HUDEP-2 (cell line): ENCODE measurements around the gene DDX5.

Experiments used
- DNase-seq, 76 experiments: peaks; one replicate each; lab custom pipeline; 2025; ENCODE audit not compliant: unreplicated experiment in 76 of 76; lab: John Stamatoyannopoulos, UW

The DDX5 gene

GRCh38 chr17:64506201-64506575 is at the start of gene DDX5:
DDX5 (minus strand) TSS chr17:64506289; CDS start chr17:64506119, 170 bp downstream.
- DNase-seq, result peak in 75 of 76 experiments; percentile 34 to 100 (median 97)

GRCh38 chr17:64555281-64555680 is 49.2 kb upstream of the DDX5 start:
- no peak for DNase-seq

DNA sequence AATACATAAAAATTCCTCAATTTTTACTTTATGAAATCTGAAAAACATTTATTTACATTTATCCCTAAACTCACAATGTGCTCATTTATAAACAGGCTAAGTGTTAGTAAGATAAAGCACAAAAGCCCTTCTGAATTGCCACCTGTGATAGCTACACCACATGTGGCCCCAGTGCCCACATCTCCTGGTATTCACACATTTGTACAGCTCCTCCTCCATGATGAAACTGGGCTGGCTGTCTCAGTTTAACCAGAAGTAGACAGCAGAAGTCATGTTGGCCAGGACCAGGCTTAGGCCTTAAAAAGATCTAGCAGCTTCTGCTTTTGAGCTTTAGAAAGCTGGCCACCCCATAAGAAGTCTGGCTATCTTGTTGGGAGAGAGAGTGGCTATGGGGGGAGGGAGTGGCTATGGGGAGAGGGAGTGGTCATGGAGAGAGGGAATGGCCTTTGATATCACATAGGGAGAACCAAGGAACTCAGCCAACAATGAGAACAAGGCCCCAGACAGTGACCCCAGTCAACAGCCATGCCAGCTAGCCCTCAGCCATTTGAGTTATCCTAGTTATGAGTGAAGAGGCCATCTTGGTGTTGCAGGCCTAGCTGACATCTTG is 48.0 kb upstream of the DDX5 start:
- DNase-seq, result no peak

DNA sequence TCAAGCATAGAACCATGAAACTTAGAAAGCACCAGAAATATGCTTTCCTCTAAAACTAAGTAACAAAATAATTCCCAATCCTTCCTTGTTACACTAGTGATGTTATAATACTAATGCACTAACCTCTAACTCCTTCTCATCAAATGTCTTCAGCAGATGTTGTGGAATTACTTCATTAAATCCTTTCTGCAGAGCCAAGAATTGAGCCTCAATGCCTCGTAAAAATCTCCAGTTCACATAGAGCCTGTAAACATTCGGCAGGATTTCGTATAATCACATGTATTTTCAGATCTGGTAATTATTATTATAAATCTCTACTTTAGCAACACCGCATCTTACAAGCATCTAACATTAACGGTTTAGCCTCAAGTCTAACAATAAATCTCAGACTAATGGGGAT is 45.4 kb upstream of the DDX5 start:
- DNase-seq, result no peak

GRCh38 chr17:64547319-64547718 is 41.2 kb upstream of the DDX5 start:
- peak in 1 of 76 experiments; percentile 1 for DNase-seq

DNA sequence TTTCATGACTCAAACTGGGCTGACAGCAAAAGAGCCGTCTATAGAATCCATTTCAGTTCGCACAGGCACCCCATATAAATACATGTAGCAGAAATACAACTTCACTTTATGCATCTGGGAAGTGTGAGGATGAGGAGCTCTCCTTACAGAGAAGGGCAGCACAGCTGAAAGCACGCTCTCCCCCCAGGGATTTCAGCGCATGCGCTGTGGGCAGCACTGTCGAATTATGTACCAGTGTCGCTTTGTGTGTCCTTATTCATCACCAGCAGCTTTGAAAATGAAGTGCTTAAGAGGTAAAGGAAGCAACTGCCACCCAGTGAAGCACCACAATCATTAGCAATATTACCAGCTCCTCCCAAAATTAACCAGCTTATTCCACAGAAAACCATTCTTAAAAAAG is 40.6 kb upstream of the DDX5 start:
- no peak for DNase-seq

- no peak for DNase-seq
Observed at GRCh38 chr17:64544742-64545141, 38.7 kb upstream of the DDX5 start.

GRCh38 chr17:64540118-64540776 is 34.2 kb upstream of the DDX5 start:
- no peak for DNase-seq

GRCh38 chr17:64538508-64539130 is 32.5 kb upstream of the DDX5 start:
- no peak for DNase-seq

- DNase-seq, result peak in 20 of 76 experiments; percentile 1 to 34 (median 12)
Observed at GRCh38 chr17:64537488-64537887, 31.4 kb upstream of the DDX5 start.

GRCh38 chr17:64536913-64537312 is 30.8 kb upstream of the DDX5 start:
- DNase-seq, result no peak

DNA sequence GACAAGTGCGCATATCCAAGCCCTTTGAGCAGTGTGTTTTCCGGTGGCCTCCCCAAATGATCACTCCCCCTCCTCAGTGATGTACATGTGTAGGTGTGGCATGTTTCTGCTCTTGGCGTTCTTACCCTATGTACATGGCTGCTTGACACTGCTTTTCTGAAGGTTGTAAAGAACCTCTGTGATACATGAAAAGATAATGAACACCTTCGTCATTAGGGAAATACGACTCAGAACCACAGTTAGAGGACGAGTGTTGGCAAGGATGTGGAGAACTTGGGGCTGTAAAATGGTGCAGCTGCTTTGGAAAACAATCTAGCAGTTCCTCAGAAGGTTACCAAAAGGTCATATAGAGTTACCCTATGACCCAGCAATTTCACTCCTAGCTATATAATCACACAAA is 29.3 kb upstream of the DDX5 start:
- DNase-seq, result no peak

GRCh38 chr17:64534187-64534586 is 28.1 kb upstream of the DDX5 start:
- DNase-seq, result peak in 4 of 76 experiments; percentile 2 to 14 (median 10)

- DNase-seq, result peak in 18 of 76 experiments; percentile 7 to 64 (median 29)
Observed at GRCh38 chr17:64533784-64534183, 27.7 kb upstream of the DDX5 start.

GRCh38 chr17:64532409-64532808 is 26.3 kb upstream of the DDX5 start:
- no peak for DNase-seq

GRCh38 chr17:64531955-64532371 is 25.9 kb upstream of the DDX5 start:
- DNase-seq, result no peak

- DNase-seq, result no peak
Observed at GRCh38 chr17:64529221-64529620, 23.1 kb upstream of the DDX5 start.

GRCh38 chr17:64527914-64528313 is 21.8 kb upstream of the DDX5 start:
- no peak for DNase-seq

- no peak for DNase-seq
Observed at GRCh38 chr17:64520359-64520758, 14.3 kb upstream of the DDX5 start.

DNA sequence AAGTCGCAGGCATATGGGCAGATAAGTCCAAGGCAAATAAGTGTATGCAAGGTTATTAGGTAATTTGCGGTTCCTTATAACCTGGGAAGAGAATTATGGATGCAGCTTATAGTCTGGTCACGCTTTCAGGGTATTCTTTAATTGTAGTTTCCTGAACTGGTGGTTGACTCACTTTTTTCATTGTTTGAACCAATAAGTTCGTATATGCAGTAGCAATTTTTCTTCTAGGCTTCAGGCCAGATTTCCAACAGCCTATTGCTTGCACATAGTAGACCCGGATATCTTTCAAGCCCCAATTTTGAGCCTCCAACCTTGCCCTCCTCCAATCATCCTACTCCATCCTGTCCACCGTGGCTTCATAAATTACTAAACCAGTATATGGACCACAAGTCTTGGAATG is 13.5 kb upstream of the DDX5 start:
- no peak for DNase-seq

DNA sequence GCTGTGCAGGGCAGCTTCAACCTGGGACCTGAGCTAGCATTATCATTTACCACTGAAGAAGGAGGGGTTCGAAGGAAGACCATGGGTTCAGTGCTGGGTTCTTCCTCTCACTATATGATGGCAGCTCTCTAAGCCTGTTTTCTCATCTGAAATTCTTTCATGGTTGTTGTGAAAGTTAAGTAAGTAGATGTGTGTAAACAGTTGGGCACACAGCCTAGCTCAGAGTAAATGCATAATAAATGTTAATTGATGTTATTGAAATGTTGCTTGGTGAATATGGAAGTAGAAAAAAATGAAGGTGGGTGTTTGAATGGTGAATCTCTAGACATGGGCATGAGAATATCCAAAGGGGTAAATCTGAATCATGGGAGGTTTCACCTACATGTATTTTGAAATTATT is 9.7 kb upstream of the DDX5 start:
- DNase-seq, result no peak

DNA sequence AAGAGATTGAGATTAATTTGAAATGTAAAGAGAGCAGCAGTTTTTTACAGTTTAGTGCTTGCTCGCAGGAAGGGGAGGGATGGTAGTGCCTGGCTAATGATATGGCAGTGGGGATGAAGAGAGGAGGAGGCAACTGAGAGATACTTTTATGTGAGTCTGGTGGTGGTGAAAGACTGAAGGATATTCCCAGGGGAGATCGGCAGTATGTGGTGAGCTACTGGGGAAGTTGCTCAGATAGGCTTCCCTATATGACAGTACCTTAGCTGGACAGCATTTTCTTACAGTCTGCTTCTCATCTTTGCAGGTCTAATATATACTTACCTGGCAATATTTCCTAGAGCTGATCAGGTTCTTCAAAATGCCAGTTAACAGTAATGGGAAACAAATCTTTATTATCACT is 9.3 kb upstream of the DDX5 start:
- no peak for DNase-seq
